Subcutaneous adipose tissue (tissue), 4 donors: ENCODE measurements around the gene DNM2. TPM values are rescaled to one million over a fixed set of nuclear protein-coding genes. Genes with fewer than 3 reads are reported as not detected.

ENCODE experiments used
- CTCF ChIP-seq: fragments of 450-650 bp; IDR thresholded peaks from one replicate; pipeline ENCODE4 v1.5.1; 2016; ENCODE audit warnings: low read depth, mild to moderate bottlenecking, control low read depth, antibody characterized with exemption, moderate library complexity
- total RNA-seq, 4 donors: library from RNA; depleted of rRNA; stranded (reverse); fragments of >200 nt; gene quantifications; one replicate each; pipeline ENCODE4 v1.1.0, GENCODE V29; 2016

The DNM2 gene
- total RNA-seq, 4 donors from 2014 or later = 63.9 to 140 (median 91.5) TPM

DNA sequence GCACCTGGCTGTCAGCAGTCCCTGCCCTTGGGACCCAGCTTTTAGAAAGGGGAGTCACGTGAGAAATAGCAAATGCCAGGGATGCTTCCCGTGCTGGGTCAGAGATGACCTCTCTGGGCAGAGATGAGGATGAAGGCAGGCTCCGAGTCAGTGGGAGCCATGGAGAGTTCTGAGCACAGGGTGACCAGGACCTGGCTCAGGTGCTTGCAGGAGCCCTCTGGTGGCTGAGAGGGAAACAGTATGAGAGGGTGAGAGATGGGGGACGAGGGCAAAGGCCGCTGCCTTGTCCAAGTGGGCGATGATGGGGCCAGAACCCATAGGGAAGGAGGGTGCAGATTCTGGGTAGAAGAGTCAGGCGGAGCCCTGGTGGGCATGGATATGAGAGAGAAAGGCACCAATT is 102.3 kb downstream of the DNM2 start:
- no peak for TF ChIP-seq CTCF

GRCh38 chr19:10823690-10824089 is 105.8 kb downstream of the DNM2 start:
- TF ChIP-seq CTCF = no peak

DNA sequence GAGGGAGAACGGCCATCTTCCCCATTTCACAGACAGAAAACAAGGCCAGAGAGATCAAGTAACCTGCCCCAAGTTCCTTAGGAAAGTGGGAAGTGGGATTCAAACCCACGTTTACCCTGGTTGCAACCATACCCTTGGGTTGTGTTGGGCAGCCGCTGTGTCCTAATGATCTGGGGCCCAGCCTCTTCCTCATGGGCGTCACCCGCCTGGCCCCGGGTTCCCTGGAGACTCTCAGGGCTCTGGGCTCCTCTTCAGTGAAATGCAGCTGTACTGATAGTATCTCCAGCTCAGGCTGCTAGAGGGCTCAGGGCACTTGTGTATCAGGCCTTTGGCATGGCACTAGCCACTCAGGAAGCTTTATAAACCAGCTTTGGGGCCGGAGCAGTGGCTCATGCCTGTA is 108.4 kb downstream of the DNM2 start:
- no peak for TF ChIP-seq CTCF

DNA sequence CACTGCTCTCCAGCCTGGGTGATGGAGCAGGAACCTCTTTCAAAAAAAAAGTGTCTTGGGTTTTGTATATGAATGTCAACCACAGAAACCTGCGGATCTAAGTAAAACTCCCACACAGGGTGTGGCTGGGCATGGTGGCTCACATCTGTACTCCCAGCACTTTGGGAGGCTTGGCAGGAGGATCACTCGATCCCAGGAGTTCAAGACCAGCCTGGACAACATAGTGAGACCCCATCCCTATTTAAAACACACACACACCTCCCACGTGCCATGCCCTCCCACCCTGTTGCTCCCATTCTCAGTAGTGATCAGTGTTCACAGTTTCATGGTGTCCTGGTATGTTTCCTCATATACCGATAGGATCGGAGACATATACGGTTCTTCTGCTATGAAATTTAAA is 109.0 kb downstream of the DNM2 start:
- TF ChIP-seq CTCF = no peak

DNA sequence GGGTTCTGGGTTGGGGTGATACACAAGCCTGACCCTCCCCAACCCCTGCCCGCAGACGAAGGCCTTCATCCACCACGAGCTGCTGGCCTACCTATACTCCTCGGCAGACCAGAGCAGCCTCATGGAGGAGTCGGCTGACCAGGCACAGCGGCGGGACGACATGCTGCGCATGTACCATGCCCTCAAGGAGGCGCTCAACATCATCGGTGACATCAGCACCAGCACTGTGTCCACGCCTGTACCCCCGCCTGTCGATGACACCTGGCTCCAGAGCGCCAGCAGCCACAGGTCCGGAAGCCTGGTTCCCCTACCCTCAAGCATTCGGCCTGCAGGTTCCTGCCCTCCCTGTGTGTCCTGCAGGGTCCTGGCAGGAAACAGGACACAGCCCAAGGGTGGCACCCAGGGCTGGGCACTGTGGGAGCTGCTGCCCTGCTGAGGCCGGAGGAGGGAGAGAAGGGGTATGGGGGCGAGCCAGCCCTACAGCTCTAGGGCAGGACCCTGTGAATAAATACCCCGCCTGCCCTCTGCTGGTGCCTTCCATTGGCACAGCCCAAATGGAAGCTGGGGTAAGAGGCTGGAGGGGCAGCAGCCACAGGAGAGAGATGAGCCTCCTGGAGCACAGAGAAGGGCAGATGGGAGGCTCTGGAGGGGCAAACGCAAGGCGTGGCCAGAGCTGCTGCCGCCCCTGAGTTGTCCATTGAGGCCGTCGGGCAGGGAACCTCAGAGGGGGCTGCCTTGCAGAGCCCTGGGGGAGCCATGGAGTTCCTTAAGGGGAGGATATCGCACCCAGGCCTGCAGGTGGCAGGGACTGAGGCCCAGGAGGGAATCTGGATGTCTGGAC is 111.3 kb downstream of the DNM2 start:
- TF ChIP-seq CTCF = no peak

DNA sequence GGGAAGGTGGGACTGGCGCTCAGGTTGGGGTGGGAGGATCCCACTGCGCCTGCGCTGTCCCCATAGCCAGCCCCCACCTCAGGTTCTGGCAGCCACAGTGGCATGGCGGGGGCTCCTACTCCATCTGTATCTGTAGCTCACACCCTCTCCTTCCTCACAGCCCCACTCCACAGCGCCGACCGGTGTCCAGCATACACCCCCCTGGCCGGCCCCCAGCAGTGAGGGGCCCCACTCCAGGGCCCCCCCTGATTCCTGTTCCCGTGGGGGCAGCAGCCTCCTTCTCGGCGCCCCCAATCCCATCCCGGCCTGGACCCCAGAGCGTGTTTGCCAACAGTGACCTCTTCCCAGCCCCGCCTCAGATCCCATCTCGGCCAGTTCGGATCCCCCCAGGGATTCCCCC is 112.1 kb downstream of the DNM2 start:
- TF ChIP-seq CTCF = no peak

- TF ChIP-seq CTCF = no peak
Measured at GRCh38 chr19:10830370-10830769, 112.5 kb downstream of the DNM2 start.
